Germinal center (tissue), 1 donor: Measurements from ENCODE around the gene COX8C.
"Not testable (repeated sequence)": the region's sequence is repeated elsewhere in the genome, so short reads cannot be mapped to it uniquely, and the experiment has no call there.

Experiments used
- DNase-seq: peaks from one replicate; pipeline ENCODE4 v3.0.0; 2012; ENCODE audit warnings: mixed read lengths, low spot score

The COX8C gene

GRCh38 chr14:93322929-93323599 is 23.9 kb upstream of the COX8C start:
- DNase-seq: no peak

GRCh38 chr14:93323600-93324174 is 23.3 kb upstream of the COX8C start:
- no peak for DNase-seq

GRCh38 chr14:93326196-93326595 is 20.8 kb upstream of the COX8C start:
- DNase-seq: no peak

GRCh38 chr14:93328546-93328945 is 18.4 kb upstream of the COX8C start:
- DNase-seq: no peak

GRCh38 chr14:93329965-93330608 is 16.9 kb upstream of the COX8C start:
- DNase-seq: no peak

- DNase-seq: no peak
Measured at GRCh38 chr14:93330609-93331000, 16.4 kb upstream of the COX8C start.

GRCh38 chr14:93331002-93331727 is 15.8 kb upstream of the COX8C start:
- DNase-seq: no peak

- peak; percentile 10 for DNase-seq
Measured at GRCh38 chr14:93331728-93332396, 15.1 kb upstream of the COX8C start.

GRCh38 chr14:93332397-93332852 is 14.6 kb upstream of the COX8C start:
- DNase-seq: peak; percentile 65

GRCh38 chr14:93332853-93333630 is 13.9 kb upstream of the COX8C start, which contains the start of gene BTBD7:
BTBD7 (minus strand) TSS chr14:93333036; CDS start chr14:93296051, 36,985 bp downstream.
- peak; percentile 97 for DNase-seq

- no peak for DNase-seq
Measured at GRCh38 chr14:93333631-93334103, 13.3 kb upstream of the COX8C start.

- no peak for DNase-seq
Measured at GRCh38 chr14:93337143-93337753, 9.7 kb upstream of the COX8C start.

- no peak for DNase-seq
Measured at GRCh38 chr14:93337884-93338283, 9.1 kb upstream of the COX8C start.

GRCh38 chr14:93343266-93343665 is 3.7 kb upstream of the COX8C start:
- no peak for DNase-seq

GRCh38 chr14:93343797-93344196 is 3.2 kb upstream of the COX8C start:
- DNase-seq: no peak

GRCh38 chr14:93347850-93348249 is 868 bp downstream of the COX8C start:
- DNase-seq: no peak

- no peak for DNase-seq
Measured at GRCh38 chr14:93348292-93348691, 1.3 kb downstream of the COX8C start.

GRCh38 chr14:93354873-93355272 is 7.9 kb downstream of the COX8C start:
- not testable (repeated sequence) for DNase-seq

GRCh38 chr14:93368996-93369712 is 22.2 kb downstream of the COX8C start:
- no peak for DNase-seq

GRCh38 chr14:93369713-93370266 is 22.8 kb downstream of the COX8C start:
- peak; percentile 18 for DNase-seq
